Activated naive CD4-positive, alpha-beta T cell treated with anti-CD3 and anti-CD28 coated beads for 36 hours (primary cell): Measurements from ENCODE around the gene NUBPL. TPM values are rescaled to one million over a fixed set of nuclear protein-coding genes. Genes with fewer than 3 reads are reported as not detected.
"Not testable (repeated sequence)": the region's sequence is repeated elsewhere in the genome, so short reads cannot be mapped to it uniquely, and the experiment has no call there.

ENCODE experiments used
- CTCF ChIA-PET: fragments of 350-600 bp; sonication (Branson Sonifier 250); formaldehyde crosslinking; loops from one replicate; lab custom pipeline; 2021; ENCODE audit warnings: antibody characterized with exemption; lab: Charles Lee
- DNase-seq: peaks from one replicate; pipeline ENCODE4 v3.0.0-alpha.2; 2020
- H3K27ac Mint-ChIP-seq: one replicate; pipeline ENCODE4 v1.8.0; 2021; ENCODE audit warnings: mild to moderate bottlenecking, mixed read lengths
- H3K27me3 Mint-ChIP-seq: one replicate; pipeline ENCODE4 v1.8.0; 2021; ENCODE audit warnings: low read depth, mixed read lengths
- H3K36me3 Mint-ChIP-seq: one replicate; pipeline ENCODE4 v1.8.0; 2021; ENCODE audit warnings: low read depth, mixed read lengths
- H3K4me1 Mint-ChIP-seq: one replicate; pipeline ENCODE4 v1.8.0; 2021; ENCODE audit warnings: low read depth, mixed read lengths
- H3K4me3 Mint-ChIP-seq: one replicate; pipeline ENCODE4 v1.8.0; 2021; ENCODE audit warnings: mild to moderate bottlenecking, moderate library complexity, mixed read lengths
- H3K9me3 Mint-ChIP-seq: one replicate; pipeline ENCODE4 v1.8.0; 2021; ENCODE audit warnings: mixed read lengths
- intact Hi-C: fragments of 100-400 bp; cut with micrococcal nuclease; formaldehyde crosslinking; loops from one replicate; pipeline ENCODE4 v1.15.1; 2023
- total RNA-seq, 2 experiments: library from RNA; stranded (reverse); gene quantifications; one replicate each; pipeline ENCODE4 v1.2.3, GENCODE V29; 2021

Gene NUBPL
- total RNA-seq, 2 experiments from 2014 or later, result 11.5 to 13.5 TPM

DNA sequence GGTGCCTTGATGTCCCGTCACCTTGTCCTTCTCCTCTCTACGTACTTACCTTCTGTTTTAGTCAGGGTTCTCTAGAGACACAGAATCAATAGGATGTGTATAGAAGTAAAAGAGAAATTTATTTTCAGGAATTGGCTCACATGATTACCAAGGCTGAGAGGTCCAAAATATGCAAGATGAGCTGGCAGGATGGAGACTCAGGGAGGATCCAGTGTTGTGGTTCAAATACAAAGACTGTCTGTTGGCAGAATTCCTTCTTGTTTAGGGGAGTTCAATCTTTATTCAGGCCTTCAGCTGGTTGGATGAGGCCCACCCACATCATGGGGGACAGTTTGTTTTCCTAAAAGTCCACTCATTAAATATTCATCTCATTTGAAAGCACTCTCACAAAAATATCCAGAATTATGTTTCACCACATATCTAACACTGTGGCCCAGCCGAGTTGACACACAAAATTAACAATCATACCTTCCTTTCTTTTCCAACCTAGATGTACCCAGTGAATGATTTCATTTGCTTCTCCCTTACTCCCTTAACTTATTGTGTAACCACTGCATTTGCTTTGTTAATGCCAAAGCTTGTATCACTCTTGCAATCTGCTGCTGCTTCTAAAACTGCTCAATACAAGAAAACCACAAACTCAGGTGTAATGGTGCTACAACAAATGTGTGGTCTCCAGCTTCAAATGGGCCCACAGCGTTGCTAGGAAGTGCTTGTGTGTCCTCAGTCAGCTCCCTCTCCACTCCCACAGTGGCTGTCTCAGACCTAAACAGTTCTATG is 320.5 kb downstream of the NUBPL start:
- intact Hi-C loops, result no loop called here

GRCh38 chr14:31884238-31884637 is 323.0 kb downstream of the NUBPL start:
- intact Hi-C loops, result no loop called here
- Mint-ChIP-seq H3K27ac (no peak overlapping the region), H3K27me3 (no peaks in the 10 kb centered on the region), H3K4me3 (no peak overlapping the region), H3K36me3 (no peaks in the 10 kb centered on the region), H3K9me3 (no peaks in the 10 kb centered on the region), H3K4me1 (no peaks in the 10 kb centered on the region)
- CTCF ChIA-PET, result no interaction called here
- no peak for DNase-seq

More for the DNA sequence above, 320.5 kb downstream of the NUBPL start:
- CTCF ChIA-PET, result interaction anchor here (0.7 kb wide), 1 partner anchor 350 kb away, joined by 5 read pairs; no protein-coding TSS in a partner anchor
- H3K4me1 Mint-ChIP-seq, result peaks cover 4% of the 10 kb centered on the region
- no peaks in the 10 kb centered on the region for H3K36me3 Mint-ChIP-seq
- no peak for DNase-seq
- H3K4me3 Mint-ChIP-seq, result no peak overlapping the region
- no peaks in the 10 kb centered on the region for H3K9me3 Mint-ChIP-seq
- no peak overlapping the region for H3K27ac Mint-ChIP-seq
- H3K27me3 Mint-ChIP-seq, result peaks cover 3% of the 10 kb centered on the region

DNA sequence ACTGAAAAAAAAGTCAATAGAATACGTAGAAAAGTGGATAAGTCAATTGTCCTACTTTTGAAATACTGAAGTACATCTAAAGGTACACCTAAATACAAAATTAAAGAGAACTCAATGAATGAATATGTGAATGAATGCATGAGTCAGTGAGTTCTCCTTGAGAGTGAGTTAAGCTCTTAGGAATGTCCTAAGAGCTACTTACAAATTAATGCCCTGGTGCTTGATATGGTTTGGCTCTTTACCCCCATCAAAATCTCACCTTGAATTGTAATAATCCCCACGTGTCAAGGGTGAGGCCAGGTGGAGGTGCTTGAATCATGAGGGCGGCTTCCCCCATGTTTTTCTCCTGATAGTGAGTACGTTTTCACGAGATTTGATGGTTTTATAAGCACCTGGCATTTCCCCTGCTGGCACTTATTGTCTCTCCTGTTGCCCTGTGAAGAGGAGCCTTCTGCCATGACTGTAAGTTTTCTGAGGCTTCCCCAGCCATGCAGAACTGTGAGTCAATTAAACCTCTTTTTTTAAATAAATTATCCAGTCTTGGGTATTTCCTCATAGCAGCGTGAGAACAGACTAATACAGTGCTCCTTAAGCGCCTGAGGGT is 323.7 kb downstream of the NUBPL start:
- no peaks in the 10 kb centered on the region for H3K4me1 Mint-ChIP-seq
- no peak for DNase-seq
- H3K27ac Mint-ChIP-seq, result no peak overlapping the region
- no peaks in the 10 kb centered on the region for H3K36me3 Mint-ChIP-seq
- CTCF ChIA-PET, result no interaction called here
- intact Hi-C loops, result no loop called here
- H3K27me3 Mint-ChIP-seq, result no peaks in the 10 kb centered on the region
- H3K9me3 Mint-ChIP-seq, result no peaks in the 10 kb centered on the region
- H3K4me3 Mint-ChIP-seq, result no peak overlapping the region

DNA sequence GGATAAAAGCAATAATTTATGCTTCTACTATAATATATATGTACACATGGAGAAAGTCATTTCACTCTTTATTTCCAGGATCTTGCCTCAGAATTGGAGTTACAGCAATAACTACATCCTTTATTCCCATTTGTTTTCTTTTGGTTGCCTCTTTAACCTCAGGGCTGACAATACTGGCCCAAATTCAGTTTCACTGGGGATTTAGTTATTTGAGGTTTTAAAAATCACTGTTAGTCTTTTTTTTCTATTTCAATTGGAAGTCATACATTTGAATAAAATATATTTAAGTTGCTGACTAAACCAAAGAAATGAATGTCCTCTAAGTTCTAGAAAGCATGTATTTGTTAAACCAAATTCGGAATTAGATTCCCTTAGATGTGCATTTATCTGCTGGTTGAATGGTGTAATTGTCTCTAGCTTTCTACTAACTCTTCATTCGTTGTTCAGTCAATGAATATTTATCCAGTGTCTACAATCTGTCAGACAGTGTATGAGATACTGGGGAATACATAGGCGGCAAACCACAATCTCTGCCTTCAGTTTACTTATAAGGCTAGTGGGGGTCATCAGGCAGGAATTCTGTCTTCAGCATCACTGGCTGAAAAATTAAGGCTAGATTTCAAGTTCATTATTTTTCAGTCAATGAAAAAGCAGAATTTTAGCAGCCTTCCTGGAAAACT is 325.1 kb downstream of the NUBPL start:
- Mint-ChIP-seq H3K9me3 (no peaks in the 10 kb centered on the region), H3K27me3 (no peaks in the 10 kb centered on the region), H3K27ac (no peak overlapping the region), H3K4me3 (no peak overlapping the region), H3K36me3 (no peaks in the 10 kb centered on the region), H3K4me1 (no peaks in the 10 kb centered on the region)
- intact Hi-C loops, result no loop called here
- no peak for DNase-seq
- CTCF ChIA-PET, result no interaction called here

GRCh38 chr14:31887929-31888580 is 326.9 kb downstream of the NUBPL start:
- Mint-ChIP-seq H3K4me3 (no peak overlapping the region), H3K27ac (no peak overlapping the region), H3K4me1 (no peaks in the 10 kb centered on the region), H3K27me3 (no peaks in the 10 kb centered on the region), H3K36me3 (no peaks in the 10 kb centered on the region), H3K9me3 (no peaks in the 10 kb centered on the region)
- DNase-seq, result no peak
- CTCF ChIA-PET, result interaction anchor here (0.8 kb wide), 1 partner anchor 82 kb away, joined by 3 read pairs; no protein-coding TSS in a partner anchor
- intact Hi-C loops, result no loop called here

DNA sequence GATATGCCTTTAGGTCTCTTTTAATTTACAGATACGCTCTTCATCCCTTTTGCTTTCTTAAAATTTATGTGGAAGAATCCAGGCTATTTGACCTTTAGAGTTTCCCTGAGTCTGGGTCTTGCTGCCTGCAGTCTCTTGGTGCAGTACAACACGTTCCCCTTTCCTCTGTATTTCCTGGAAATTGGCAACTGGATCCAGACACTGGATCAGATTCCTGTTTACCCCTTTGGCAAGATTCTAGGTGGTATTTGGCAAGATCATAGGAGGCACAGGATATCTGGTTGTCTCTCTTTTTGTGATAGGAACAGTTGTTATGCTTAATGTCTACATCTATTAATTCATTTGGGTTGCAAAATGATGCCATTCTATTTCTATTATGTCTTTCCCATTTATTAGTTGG is 328.1 kb downstream of the NUBPL start:
- CTCF ChIA-PET, result no interaction called here
- intact Hi-C loops, result no loop called here
- Mint-ChIP-seq H3K4me1 (no peaks in the 10 kb centered on the region), H3K4me3 (no peak overlapping the region), H3K9me3 (no peaks in the 10 kb centered on the region), H3K27ac (no peak overlapping the region), H3K36me3 (no peaks in the 10 kb centered on the region), H3K27me3 (no peaks in the 10 kb centered on the region)
- DNase-seq, result no peak

- intact Hi-C loops, H3K36me3 Mint-ChIP-seq, CTCF ChIA-PET: not testable (repeated sequence)
Observed at GRCh38 chr14:31890202-31890601, 329.0 kb downstream of the NUBPL start.

DNA sequence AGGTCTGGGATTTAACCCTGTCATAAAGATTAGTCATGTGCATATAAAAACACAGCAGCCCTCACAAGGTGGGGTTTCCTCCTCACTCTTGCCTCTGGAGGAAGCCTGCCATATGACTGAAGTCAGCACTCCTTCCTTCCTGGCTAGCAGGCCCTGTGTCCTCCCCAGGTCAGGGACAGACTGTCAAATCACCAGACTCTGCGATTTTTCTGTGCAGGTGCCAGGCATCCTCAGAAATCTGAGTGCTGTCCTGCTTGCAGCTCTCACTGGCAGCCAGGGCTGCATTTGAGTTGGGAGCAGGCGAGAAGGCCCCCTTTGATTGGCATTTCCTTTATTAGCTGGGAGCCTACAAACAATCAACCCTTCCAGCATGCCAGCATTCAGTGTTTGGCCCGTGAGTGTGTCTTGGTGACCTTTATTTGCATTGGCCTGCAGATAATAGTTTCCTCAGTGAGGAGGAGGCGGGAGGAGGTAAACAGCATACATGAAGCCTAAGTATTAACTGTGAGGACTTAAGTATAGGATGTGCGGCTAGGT is 332.1 kb downstream of the NUBPL start:
- Mint-ChIP-seq H3K9me3 (no peaks in the 10 kb centered on the region), H3K27ac (no peak overlapping the region), H3K27me3 (peaks cover 3% of the 10 kb centered on the region), H3K4me3 (no peak overlapping the region), H3K4me1 (no peaks in the 10 kb centered on the region), H3K36me3 (no peaks in the 10 kb centered on the region)
- intact Hi-C loops, result no loop called here
- CTCF ChIA-PET, result no interaction called here
- no peak for DNase-seq

More at GRCh38 chr14:31890202-31890601, 329.0 kb downstream of the NUBPL start:
- not testable (repeated sequence) for H3K4me1 Mint-ChIP-seq, H3K27me3 Mint-ChIP-seq, H3K4me3 Mint-ChIP-seq, H3K9me3 Mint-ChIP-seq, DNase-seq, H3K27ac Mint-ChIP-seq

DNA sequence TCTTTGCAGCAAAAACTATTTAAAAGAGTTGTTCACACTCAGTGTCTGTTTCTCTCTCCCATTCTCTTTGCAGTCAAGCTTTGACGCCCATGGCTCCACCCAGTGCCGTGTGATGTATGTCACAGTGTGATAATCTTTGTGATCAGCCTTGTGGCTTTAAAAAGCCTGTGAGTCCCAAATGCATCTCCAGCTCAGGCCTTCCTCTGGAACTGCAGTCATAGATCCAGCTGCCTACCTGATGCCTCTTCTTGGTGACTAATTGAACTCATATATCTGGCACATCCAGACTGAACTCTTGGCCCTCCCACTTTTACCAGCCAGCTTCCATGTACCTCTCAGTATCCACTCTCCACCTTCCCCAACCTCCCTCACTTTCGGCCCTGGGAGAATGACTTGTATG is 333.1 kb downstream of the NUBPL start:
- intact Hi-C loops, result no loop called here
- H3K4me1 Mint-ChIP-seq, result no peaks in the 10 kb centered on the region
- DNase-seq, result no peak
- H3K27ac Mint-ChIP-seq, result no peak overlapping the region
- CTCF ChIA-PET, result interaction anchor here (0.6 to 0.8 kb wide), 2 partner anchors 61 to 361 kb away, joined by 3 read pairs; no protein-coding TSS in a partner anchor
- H3K4me3 Mint-ChIP-seq, result no peak overlapping the region
- no peaks in the 10 kb centered on the region for H3K9me3 Mint-ChIP-seq
- no peaks in the 10 kb centered on the region for H3K36me3 Mint-ChIP-seq
- H3K27me3 Mint-ChIP-seq, result peaks cover 3% of the 10 kb centered on the region

DNA sequence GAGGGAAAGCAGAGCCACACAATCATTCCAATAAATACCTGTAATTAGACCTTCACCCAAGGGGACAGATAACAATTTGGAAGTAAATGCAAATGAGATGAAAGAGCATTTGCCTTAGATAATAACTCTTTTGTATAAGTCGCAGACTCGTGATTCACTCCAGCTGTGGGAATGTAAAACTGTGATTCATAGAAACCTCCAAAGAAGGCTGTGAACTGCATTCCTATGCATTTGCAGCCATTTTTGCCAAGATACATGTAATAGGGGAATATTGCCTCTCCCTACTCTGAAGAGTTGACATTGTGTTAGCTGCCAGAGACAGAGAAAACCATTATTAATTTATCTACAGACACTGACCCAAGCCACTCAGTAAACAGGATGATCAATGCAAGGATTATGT is 334.0 kb downstream of the NUBPL start:
- Mint-ChIP-seq H3K4me3 (no peak overlapping the region), H3K9me3 (no peaks in the 10 kb centered on the region), H3K27me3 (peaks cover 3% of the 10 kb centered on the region), H3K4me1 (no peaks in the 10 kb centered on the region), H3K27ac (no peak overlapping the region), H3K36me3 (no peaks in the 10 kb centered on the region)
- intact Hi-C loops, result no loop called here
- CTCF ChIA-PET, result no interaction called here
- no peak for DNase-seq

DNA sequence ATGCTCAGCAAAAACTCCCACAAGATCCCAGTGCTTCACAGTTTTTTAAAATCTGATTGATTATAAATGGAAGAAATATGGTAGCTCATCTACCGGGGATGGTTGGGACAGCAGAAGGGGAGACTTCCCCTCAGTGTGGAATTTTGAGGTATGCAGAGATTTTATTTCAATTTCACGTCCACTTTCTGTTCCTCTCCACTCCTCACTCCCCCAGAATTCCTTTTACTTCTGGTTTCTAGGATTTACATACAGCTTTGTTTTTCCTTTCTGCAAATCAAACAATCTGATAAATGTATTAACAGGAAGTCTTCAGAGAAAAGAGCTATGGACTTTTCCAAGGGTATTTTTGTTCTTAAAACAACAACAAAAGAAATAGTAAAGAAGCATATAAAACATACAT is 334.4 kb downstream of the NUBPL start:
- Mint-ChIP-seq H3K4me1 (no peaks in the 10 kb centered on the region), H3K27me3 (peaks cover 3% of the 10 kb centered on the region), H3K9me3 (no peaks in the 10 kb centered on the region), H3K36me3 (no peaks in the 10 kb centered on the region), H3K4me3 (no peak overlapping the region), H3K27ac (no peak overlapping the region)
- intact Hi-C loops, result no loop called here
- CTCF ChIA-PET, result no interaction called here
- DNase-seq, result no peak

- intact Hi-C loops, result no loop called here
- DNase-seq, result no peak
- Mint-ChIP-seq H3K36me3 (no peaks in the 10 kb centered on the region), H3K4me3 (no peak overlapping the region), H3K9me3 (no peaks in the 10 kb centered on the region), H3K4me1 (no peaks in the 10 kb centered on the region), H3K27me3 (peaks cover 3% of the 10 kb centered on the region), H3K27ac (no peak overlapping the region)
- CTCF ChIA-PET, result no interaction called here
Observed at GRCh38 chr14:31897581-31898186, 336.5 kb downstream of the NUBPL start.
